Adrenal gland (tissue), 5 donors: ENCODE data around the gene ZNF420.

ENCODE experiments used
- POLR2A ChIP-seq, 2 donors: fragments of 450-650 bp; IDR thresholded peaks; one replicate each; pipeline ENCODE4 v1.6.1; 2017; ENCODE audit warnings: antibody characterized with exemption in 2 of 2, mild to moderate bottlenecking in 2 of 2, moderate library complexity in 1 of 2
- TF ChIP-seq, protein P1 (sequence below), 6 experiments: fragments of 450-650 bp in 4 of 6; fragments of 200-600 bp in 2 of 6; sonication (generic) in 1 of 6; IDR thresholded peaks; 1 replicate in 5 of 6; 2 replicates in 1 of 6; pipeline versions ENCODE4 v1.5.1 to v1.8.0; 2016 to 2021; ENCODE audit warnings: antibody characterized with exemption in 6 of 6, mild to moderate bottlenecking in 2 of 6, moderate library complexity in 1 of 6
- donor health status: DM: no; HTN: no; CAD: no.

DNA sequence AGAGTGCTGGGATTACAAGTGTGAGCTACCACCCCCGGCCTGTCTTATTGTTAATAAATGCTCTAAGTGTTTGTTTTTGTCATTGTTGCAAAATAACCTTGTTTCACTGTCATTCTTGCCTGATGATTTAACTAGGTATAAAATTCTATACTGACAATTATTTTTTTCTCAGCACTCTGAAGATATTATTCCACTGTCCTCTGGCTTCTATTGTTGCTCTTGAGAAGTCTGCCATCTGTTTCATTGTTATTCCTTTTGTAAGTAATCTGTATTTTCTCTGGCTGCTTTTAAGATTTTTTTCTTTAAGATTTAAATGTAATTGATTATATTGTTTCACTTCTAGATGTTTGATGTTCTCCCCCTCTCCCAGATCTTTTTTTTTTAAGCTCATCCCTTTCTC is 17.6 kb downstream of the ZNF420 start:
- TF ChIP-seq, protein P1, sequence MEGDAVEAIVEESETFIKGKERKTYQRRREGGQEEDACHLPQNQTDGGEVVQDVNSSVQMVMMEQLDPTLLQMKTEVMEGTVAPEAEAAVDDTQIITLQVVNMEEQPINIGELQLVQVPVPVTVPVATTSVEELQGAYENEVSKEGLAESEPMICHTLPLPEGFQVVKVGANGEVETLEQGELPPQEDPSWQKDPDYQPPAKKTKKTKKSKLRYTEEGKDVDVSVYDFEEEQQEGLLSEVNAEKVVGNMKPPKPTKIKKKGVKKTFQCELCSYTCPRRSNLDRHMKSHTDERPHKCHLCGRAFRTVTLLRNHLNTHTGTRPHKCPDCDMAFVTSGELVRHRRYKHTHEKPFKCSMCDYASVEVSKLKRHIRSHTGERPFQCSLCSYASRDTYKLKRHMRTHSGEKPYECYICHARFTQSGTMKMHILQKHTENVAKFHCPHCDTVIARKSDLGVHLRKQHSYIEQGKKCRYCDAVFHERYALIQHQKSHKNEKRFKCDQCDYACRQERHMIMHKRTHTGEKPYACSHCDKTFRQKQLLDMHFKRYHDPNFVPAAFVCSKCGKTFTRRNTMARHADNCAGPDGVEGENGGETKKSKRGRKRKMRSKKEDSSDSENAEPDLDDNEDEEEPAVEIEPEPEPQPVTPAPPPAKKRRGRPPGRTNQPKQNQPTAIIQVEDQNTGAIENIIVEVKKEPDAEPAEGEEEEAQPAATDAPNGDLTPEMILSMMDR (IDR thresholded peaks at IDR 0.05): no peak
- no peak for TF ChIP-seq POLR2A (IDR thresholded peaks at IDR 0.05)
